Fibroblast of the aortic adventitia (primary cell): ENCODE measurements around the gene ELN. TPM values are rescaled to one million over a fixed set of nuclear protein-coding genes. Genes with fewer than 3 reads are reported as not detected.
A peak's percentile ranks its signal among the peaks of the same experiment; 100 is the strongest.
"Not testable (repeated sequence)": the region's sequence is repeated elsewhere in the genome, so short reads cannot be mapped to it uniquely, and the experiment has no call there.

Experiments used
- DNase-seq: peaks from one replicate; pipeline ENCODE4 v3.0.0-alpha.2; 2010; ENCODE audit warnings: low read depth
- H3K4me3 ChIP-seq: 2 replicates; pipeline ENCODE4 v1.5.1; 2011; ENCODE audit warnings: low read depth, mild to moderate bottlenecking, control low read depth, low read length, moderate library complexity
- total RNA-seq: library from RNA; depleted of rRNA; stranded (reverse); fragments of >200 nt; gene quantifications from 2 replicates; pipeline ENCODE4 v1.2.3, GENCODE V29; 2012; ENCODE audit warnings: low replicate concordance
- TF ChIP-seq, protein P1 (sequence below): IDR thresholded peaks from 2 replicates; pipeline ENCODE4 v1.5.1; 2011; ENCODE audit warnings: mild to moderate bottlenecking, low read length, control low read depth, inconsistent platforms; ENCODE audit not compliant: insufficient read depth

The ELN gene
- total RNA-seq, 1 donor = 101 TPM

DNA sequence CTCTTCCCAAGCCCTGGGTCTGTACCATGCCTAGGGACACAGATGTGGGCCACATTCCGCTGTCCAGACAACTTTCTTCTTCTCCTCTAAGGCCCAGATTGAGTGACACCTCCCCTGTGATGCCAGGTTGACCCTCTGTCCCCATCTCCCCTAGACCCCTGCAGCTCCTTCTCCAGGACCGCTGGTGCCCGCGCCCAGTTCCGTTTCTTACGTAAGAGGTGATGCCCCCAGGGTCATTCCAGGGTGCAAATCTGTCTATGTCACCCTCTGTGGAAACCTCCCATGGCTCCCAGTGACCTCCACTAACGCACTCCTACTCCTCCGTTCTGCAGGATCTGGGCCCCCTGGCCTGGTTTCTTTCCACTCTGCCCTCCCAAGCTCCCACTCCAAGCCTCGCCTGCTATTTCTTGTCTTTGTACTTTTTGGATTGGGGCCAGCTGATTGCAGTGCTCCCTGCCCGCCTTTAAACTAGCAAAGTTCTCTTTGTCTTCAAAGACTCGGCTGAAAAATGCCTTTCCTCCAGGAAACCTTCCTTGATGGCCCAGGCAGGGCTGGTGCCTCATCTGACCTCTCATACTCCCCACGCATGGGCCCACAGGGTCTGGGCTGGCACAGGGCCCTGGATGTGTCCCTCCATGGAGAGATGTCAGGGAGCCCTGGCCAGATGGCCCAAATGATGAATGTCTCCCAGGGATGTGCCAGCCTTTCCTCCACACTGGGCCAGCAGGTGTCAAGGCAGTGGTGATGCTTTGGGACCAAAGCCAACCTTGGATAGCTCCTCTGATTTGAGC lies 21.3 kb upstream of the ELN start:
- peak; percentile 65 for DNase-seq
- no peak overlapping the region for H3K4me3 ChIP-seq
- TF ChIP-seq, protein P1, sequence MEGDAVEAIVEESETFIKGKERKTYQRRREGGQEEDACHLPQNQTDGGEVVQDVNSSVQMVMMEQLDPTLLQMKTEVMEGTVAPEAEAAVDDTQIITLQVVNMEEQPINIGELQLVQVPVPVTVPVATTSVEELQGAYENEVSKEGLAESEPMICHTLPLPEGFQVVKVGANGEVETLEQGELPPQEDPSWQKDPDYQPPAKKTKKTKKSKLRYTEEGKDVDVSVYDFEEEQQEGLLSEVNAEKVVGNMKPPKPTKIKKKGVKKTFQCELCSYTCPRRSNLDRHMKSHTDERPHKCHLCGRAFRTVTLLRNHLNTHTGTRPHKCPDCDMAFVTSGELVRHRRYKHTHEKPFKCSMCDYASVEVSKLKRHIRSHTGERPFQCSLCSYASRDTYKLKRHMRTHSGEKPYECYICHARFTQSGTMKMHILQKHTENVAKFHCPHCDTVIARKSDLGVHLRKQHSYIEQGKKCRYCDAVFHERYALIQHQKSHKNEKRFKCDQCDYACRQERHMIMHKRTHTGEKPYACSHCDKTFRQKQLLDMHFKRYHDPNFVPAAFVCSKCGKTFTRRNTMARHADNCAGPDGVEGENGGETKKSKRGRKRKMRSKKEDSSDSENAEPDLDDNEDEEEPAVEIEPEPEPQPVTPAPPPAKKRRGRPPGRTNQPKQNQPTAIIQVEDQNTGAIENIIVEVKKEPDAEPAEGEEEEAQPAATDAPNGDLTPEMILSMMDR = no peak

DNA sequence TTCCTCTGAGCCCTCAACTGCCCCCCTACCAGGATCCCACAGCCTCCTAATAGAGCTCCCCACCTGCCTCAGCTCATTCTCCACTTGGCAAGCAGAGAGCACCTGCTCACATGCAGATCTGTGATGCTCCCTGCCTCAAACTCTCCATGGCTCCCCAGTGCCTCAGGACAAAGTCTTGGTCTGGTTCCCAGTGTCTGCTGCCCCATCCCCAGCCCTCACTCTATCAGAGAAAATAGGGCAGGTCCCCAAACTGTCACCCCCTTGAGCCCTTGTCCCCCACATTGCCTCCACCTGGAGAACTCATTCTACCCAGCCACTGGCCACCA lies 20.8 kb upstream of the ELN start:
- H3K4me3 ChIP-seq = no peak overlapping the region
- DNase-seq = no peak
- TF ChIP-seq, protein P1 = no peak

DNA sequence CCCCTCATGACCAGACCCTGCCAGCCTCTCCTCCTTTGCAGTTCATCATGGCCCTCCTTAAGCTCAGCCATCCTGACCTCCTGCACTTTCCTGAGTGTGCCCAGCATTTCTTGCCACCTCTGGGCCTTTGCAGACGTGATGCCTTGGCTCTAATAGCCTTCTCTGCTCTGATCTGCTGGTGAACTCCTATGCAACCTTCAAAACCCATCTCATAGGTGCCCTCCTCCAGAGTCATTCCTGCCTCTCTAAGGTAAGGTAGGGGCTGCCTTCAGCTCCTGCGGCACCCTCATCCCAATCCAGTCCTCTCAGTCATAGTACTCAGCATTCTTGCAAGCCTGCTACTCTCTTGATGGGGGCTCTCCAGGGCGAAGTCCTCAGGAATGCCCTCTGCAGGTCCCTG lies 19.3 kb upstream of the ELN start:
- no peak overlapping the region for H3K4me3 ChIP-seq
- TF ChIP-seq, protein P1 = no peak
- no peak for DNase-seq

GRCh38 chr7:74009719-74010118 lies 18.3 kb upstream of the ELN start:
- DNase-seq = no peak
- TF ChIP-seq, protein P1 = no peak
- H3K4me3 ChIP-seq = no peak overlapping the region

DNA sequence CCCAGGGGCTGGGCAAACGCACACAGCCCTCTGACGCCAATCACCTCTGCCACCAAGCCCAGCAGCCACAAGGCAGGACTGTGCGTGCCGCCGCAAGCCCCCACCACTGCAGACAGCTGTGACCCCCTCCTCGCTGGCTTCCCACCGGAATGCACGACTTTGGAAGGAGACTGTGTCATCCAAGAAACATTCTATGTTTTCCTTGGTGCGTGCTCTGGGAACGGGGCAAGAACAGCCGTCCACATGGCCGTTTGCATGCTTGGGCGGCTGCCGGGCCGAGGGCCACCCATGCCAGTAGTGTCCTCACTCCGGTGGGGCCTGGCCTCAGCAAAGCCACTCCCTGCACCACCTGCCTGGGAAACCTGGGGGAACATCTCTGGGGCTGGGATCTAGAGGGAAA lies 17.6 kb upstream of the ELN start:
- TF ChIP-seq, protein P1 = no peak
- no peak for DNase-seq
- H3K4me3 ChIP-seq = no peak overlapping the region

DNA sequence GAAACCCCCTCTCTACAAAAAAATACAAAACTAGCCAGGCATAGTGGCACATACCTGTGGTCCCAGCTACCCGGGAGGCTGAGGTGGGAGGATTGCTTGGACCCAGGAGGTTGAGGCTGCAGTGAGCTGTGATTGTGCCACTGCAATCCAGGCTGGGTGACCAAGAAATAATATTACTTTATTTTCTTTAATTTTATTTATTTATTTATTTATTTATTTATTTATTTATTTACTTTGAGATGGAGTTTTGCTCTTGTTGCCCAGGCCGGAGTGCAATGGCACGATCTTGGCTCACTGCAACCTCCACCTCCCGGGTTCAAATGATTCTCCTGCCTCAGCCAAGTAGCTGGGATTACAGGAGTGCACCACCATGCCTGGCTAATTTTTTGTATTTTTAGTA lies 16.6 kb upstream of the ELN start:
- H3K4me3 ChIP-seq, DNase-seq: not testable (repeated sequence)

DNA sequence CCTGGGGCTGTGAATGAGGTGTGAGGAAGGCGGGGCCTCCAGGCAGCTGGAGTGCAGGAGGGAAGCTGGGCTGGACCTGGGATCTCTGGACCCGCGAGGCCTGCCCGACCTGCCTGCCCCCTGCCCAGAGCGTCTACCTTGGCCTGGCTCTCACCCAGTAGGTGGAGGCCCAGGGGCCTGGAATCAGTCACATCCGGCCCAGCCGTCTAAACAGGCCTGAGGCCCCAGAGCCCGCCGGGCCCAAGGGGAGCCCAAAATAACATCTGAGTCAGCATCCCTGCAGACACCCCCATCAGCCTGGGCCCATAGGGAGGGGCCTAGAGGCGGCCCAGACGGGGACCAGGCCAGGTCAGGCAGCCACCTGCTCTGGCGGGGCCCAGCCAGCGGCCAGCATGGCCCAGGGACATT lies 15.1 kb upstream of the ELN start:
- peak; percentile 32 for DNase-seq
- TF ChIP-seq, protein P1 = no peak
- no peak overlapping the region for H3K4me3 ChIP-seq
